Liver (tissue), 9 donors: ENCODE measurements around the gene C9orf50. TPM values are rescaled to one million over a fixed set of nuclear protein-coding genes. Genes with fewer than 3 reads are reported as not detected.
A peak's percentile ranks its signal among the peaks of the same experiment; 100 is the strongest.

ENCODE experiments used
- DNase-seq: peaks from one replicate; pipeline ENCODE4 v3.0.0-alpha.2; 2017; ENCODE audit warnings: low spot score
- H3K27ac ChIP-seq, 2 donors: one replicate each; pipeline ENCODE4 v1.7.0; 2013; ENCODE audit warnings: inconsistent platforms in 2 of 2, low read length in 2 of 2, control low read depth in 1 of 2, low read depth in 1 of 2, mild to moderate bottlenecking in 1 of 2
- H3K27me3 ChIP-seq, 4 donors: one replicate each; pipeline versions ENCODE4 v1.6.1 to v1.7.0; 2013; ENCODE audit warnings: low read length in 3 of 4, inconsistent platforms in 1 of 4, mild to moderate bottlenecking in 1 of 4, moderate library complexity in 1 of 4; ENCODE audit not compliant: control insufficient read depth in 4 of 4, insufficient read depth in 4 of 4
- H3K36me3 ChIP-seq, 4 donors: one replicate each; pipeline versions ENCODE4 v1.6.1 to v1.7.0; 2013; ENCODE audit warnings: low read length in 3 of 4, mild to moderate bottlenecking in 3 of 4, low read depth in 1 of 4, moderate library complexity in 1 of 4; ENCODE audit not compliant: control insufficient read depth in 4 of 4, insufficient read depth in 3 of 4
- H3K4me1 ChIP-seq, 4 donors: one replicate each; pipeline versions ENCODE4 v1.6.1 to v1.7.0; 2013; ENCODE audit warnings: low read length in 3 of 4, mild to moderate bottlenecking in 3 of 4, moderate library complexity in 1 of 4; ENCODE audit not compliant: control insufficient read depth in 4 of 4, insufficient read depth in 4 of 4
- H3K4me3 ChIP-seq, 3 donors: one replicate each; pipeline versions ENCODE4 v1.6.1 to v1.7.0; 2013; ENCODE audit warnings: low read length in 3 of 3, control low read depth in 1 of 3, low read depth in 1 of 3, mild to moderate bottlenecking in 1 of 3
- H3K9ac ChIP-seq, 2 donors: one replicate each; pipeline ENCODE4 v1.7.0; 2013; ENCODE audit warnings: low read length in 2 of 2, mild to moderate bottlenecking in 2 of 2, moderate library complexity in 2 of 2, control low read depth in 1 of 2, low read depth in 1 of 2
- H3K9me3 ChIP-seq, 4 donors: one replicate each; pipeline versions ENCODE4 v1.6.1 to v1.7.0; 2013; ENCODE audit warnings: low read length in 3 of 4; ENCODE audit not compliant: control insufficient read depth in 4 of 4
- CTCF ChIP-seq: fragments of 150-350 bp; IDR thresholded peaks from 2 replicates; pipeline ENCODE4 v1.5.1; 2017; ENCODE audit warnings: improper control_type of control experiment, low read depth, low read length; ENCODE audit not compliant: missing input control
- EGR1 ChIP-seq, 2 donors: IDR thresholded peaks; 2 replicates each; pipeline ENCODE4 v1.6.1; 2016 to 2018; ENCODE audit warnings: antibody characterized with exemption in 2 of 2, low read depth in 2 of 2
- FOXA1 ChIP-seq: IDR thresholded peaks from 2 replicates; pipeline ENCODE4 v1.6.1; 2016; ENCODE audit warnings: antibody characterized with exemption
- FOXA2 ChIP-seq: IDR thresholded peaks from 2 replicates; pipeline ENCODE4 v1.6.1; 2016; ENCODE audit warnings: antibody characterized with exemption
- GABPA ChIP-seq, 2 donors: IDR thresholded peaks in 1 of 2; conservative IDR thresholded peaks in 1 of 2; 2 replicates each; pipeline ENCODE4 v1.6.1; 2016; ENCODE audit warnings: antibody characterized with exemption in 2 of 2, mild to moderate bottlenecking in 1 of 2, moderate library complexity in 1 of 2
- HNF4A ChIP-seq, 2 donors: conservative IDR thresholded peaks; 2 replicates each; pipeline ENCODE4 v1.6.1; 2016; ENCODE audit warnings: antibody characterized with exemption in 2 of 2, mild to moderate bottlenecking in 2 of 2
- HNF4G ChIP-seq: IDR thresholded peaks from 2 replicates; pipeline ENCODE4 v1.6.1; 2016; ENCODE audit warnings: antibody characterized with exemption
- JUND ChIP-seq, 2 donors: IDR thresholded peaks; 2 replicates each; pipeline ENCODE4 v1.6.1; 2016; ENCODE audit warnings: antibody characterized with exemption in 2 of 2
- NR2F2 ChIP-seq: IDR thresholded peaks from 2 replicates; pipeline ENCODE4 v1.6.1; 2016; ENCODE audit warnings: antibody characterized with exemption
- RAD21 ChIP-seq, 2 donors: IDR thresholded peaks; 2 replicates each; pipeline ENCODE4 v1.6.1; 2016; ENCODE audit warnings: antibody characterized with exemption in 2 of 2, mild to moderate bottlenecking in 2 of 2
- RXRA ChIP-seq, 2 donors: IDR thresholded peaks; 2 replicates each; pipeline ENCODE4 v1.6.1; 2017 to 2018; ENCODE audit warnings: antibody characterized with exemption in 2 of 2, mild to moderate bottlenecking in 1 of 2
- SP1 ChIP-seq: IDR thresholded peaks from 2 replicates; pipeline ENCODE4 v1.6.1; 2018; ENCODE audit warnings: antibody characterized with exemption, mild to moderate bottlenecking
- TAF1 ChIP-seq: conservative IDR thresholded peaks from 2 replicates; pipeline ENCODE4 v1.6.1; 2016; ENCODE audit warnings: antibody characterized with exemption, mild to moderate bottlenecking
- YY1 ChIP-seq: IDR thresholded peaks from 2 replicates; pipeline ENCODE4 v1.6.1; 2016; ENCODE audit warnings: antibody characterized with exemption, mild to moderate bottlenecking
- ZBTB33 ChIP-seq: IDR thresholded peaks from 2 replicates; pipeline ENCODE4 v1.6.1; 2016; ENCODE audit warnings: antibody characterized with exemption
- WGBS: extraction: QIAGEN DNeasy Blood & Tissue Kit; methylation state at CpG from one replicate; pipeline ENCODE4 v1.1.7; 2013; 5-methylcytosine and 5-hydroxymethylcytosine counted together
- polyA plus RNA-seq, 2 donors: library from polyadenylated mRNA; stranded (reverse) in 1 of 2; unstranded in 1 of 2; fragments of 200-250 nt in 1 of 2; fragments of >200 nt in 1 of 2; fragmentation: Nextera tagmentation in 1 of 2; extraction: Ambion mirVana in 1 of 2; gene quantifications; one replicate each; pipeline versions ENCODE4 v1.2.1 to v1.2.3, GENCODE V29; 2013 to 2015
- total RNA-seq, 2 donors: library from RNA; depleted of rRNA; stranded (reverse); fragments of >200 nt; gene quantifications; one replicate each; pipeline ENCODE4 v1.2.3, GENCODE V29; 2014
- TF ChIP-seq, protein P1 (sequence below): IDR thresholded peaks from 2 replicates; pipeline ENCODE4 v1.6.1; 2016; ENCODE audit warnings: antibody characterized with exemption, mild to moderate bottlenecking
- TF ChIP-seq, protein P2 (sequence below): IDR thresholded peaks from 2 replicates; pipeline ENCODE4 v1.6.1; 2016; ENCODE audit warnings: antibody characterized with exemption
- TF ChIP-seq, protein P3 (sequence below): IDR thresholded peaks from 2 replicates; pipeline ENCODE4 v1.6.1; 2016; ENCODE audit warnings: antibody characterized with exemption
- donor health status: healthy.
- donor health status: healthy.
- donor health status: healthy.
- donor health status: healthy.
- donor health status: healthy.

The C9orf50 gene
- total and polyA plus RNA-seq, 4 donors, result 0.23 TPM; not detected in 3

DNA sequence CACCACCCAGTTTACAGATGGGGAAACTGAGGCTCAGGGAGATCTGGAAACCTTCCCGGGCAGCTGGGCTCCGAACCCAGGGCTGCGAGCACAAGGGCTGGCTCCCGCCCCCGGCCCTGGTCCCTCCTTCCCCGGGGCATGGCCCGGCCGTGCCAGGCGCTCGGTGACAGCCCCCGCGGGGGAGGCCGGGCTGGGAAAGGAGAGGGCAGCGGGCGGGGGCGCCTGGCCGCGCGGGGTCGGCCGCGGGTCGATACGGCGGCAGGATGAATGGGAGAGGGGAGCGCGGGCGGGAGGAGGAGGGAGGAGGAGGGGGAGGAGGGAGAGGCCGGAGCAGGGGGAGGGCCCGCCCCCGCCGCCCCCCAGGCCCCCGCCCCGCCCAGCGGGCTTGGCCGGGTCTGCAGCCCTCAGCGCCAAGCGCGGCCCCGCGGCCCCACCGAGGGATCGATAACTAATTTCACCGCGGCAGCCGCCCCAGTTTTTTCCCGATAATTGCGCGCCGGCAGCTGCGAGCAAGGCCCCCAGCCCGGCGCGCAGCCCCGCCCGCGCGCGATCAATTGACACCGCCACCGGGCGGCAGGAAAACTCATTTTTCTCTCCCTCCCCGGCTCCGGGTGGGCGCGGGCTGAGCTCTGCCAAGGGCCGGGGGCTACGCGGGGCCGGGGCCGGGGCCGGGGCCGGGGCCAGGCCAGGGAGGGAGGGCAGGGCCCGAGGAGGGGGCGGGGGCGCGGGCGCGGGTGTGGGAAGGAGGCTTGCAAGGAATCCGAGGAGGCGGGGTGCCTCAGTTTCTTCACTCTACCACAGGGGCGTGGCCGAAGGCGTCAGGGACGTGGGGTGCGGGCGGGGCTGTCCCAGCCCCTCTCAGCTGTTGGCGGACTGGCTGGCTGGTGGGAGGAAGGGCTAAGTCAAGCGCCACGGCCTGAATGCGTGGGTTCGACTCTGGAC lies 52.1 kb downstream of the C9orf50 start:
- WGBS, result 4% methylated on average over 92 of the region's 92 CpGs
- peaks cover 5 to 28% (median 16%) of the 10 kb centered on the region in 4 donors for H3K4me1 ChIP-seq
- H3K4me3 ChIP-seq, result peak overlapping the region; percentile 37 to 62 (median 49)
- peaks cover 0 to 6% (median under 1%) of the 10 kb centered on the region in 4 donors for H3K9me3 ChIP-seq
- DNase-seq, result peak; percentile 74
- TF ChIP-seq EGR1 (IDR thresholded peaks at IDR 0.05; ENCODE audit: low read depth in 2 of 2), result peak in 1 of 2 donors; percentile 21
- no peak for TF ChIP-seq GABPA (IDR thresholded peaks at IDR 0.05 in 1 of 2, conservative IDR thresholded peaks at IDR 0.05 in 1 of 2)
- H3K36me3 ChIP-seq, result no peaks in the 10 kb centered on the region
- H3K27ac ChIP-seq, result peak overlapping the region; percentile 91 to 99
- no peaks in the 10 kb centered on the region for H3K27me3 ChIP-seq
- H3K9ac ChIP-seq, result peak overlapping the region; percentile 50 to 88

DNA sequence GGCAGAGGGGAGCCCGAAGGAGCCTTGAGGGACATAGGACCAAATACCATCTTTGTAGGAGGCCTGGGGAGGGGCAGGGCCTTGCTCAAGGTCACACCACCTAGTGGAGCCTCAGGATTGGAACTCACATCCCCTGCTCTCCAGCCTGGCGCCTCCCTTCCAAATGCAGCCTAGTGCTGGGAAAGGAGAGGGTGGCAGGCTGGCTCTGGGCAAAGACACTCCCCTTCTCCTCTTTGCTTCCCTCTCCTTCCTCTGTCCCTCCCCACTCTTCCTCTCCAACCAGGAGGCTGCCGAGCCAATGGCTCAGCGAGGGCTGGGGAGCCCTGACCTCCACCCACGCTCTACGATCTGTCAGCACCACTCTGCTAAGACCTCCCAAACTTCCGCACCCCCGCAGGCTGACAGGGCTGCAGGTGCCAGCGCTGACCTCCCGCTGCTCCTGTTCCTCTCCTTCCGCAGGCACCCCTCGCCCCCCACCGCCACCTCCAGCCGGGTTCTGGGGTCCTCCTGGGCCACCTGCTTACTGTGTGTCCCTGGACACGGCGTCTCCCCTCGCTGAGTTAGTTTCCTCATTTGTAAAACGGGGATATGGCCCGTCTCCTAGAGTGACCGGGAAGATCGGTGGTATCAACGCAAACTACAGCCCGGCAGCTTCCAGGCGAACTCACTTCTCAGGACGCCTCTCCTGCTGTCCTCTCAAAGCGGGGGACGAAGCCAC lies 52.9 kb downstream of the C9orf50 start:
- 4% methylated on average over 27 of the region's 27 CpGs for WGBS
- TF ChIP-seq HNF4A (conservative IDR thresholded peaks at IDR 0.05) (peak; percentile 37 to 52), FOXA1 (no peak), ZBTB33 (no peak), SP1 (peak; percentile 63), RXRA (IDR thresholded peaks at IDR 0.05) (peak; percentile 64 to 76), JUND (IDR thresholded peaks at IDR 0.05) (peak in 1 of 2 donors; percentile 37), YY1 (peak; percentile 88), EGR1 (IDR thresholded peaks at IDR 0.05; ENCODE audit: low read depth in 2 of 2) (peak; percentile 96 to 99), GABPA (IDR thresholded peaks at IDR 0.05 in 1 of 2, conservative IDR thresholded peaks at IDR 0.05 in 1 of 2) (no peak), RAD21 (IDR thresholded peaks at IDR 0.05) (peak in 1 of 2 donors; percentile 68), CTCF (no peak), FOXA2 (no peak), TAF1 (no peak), HNF4G (no peak), NR2F2 (peak; percentile 40)
- TF ChIP-seq, protein P1, sequence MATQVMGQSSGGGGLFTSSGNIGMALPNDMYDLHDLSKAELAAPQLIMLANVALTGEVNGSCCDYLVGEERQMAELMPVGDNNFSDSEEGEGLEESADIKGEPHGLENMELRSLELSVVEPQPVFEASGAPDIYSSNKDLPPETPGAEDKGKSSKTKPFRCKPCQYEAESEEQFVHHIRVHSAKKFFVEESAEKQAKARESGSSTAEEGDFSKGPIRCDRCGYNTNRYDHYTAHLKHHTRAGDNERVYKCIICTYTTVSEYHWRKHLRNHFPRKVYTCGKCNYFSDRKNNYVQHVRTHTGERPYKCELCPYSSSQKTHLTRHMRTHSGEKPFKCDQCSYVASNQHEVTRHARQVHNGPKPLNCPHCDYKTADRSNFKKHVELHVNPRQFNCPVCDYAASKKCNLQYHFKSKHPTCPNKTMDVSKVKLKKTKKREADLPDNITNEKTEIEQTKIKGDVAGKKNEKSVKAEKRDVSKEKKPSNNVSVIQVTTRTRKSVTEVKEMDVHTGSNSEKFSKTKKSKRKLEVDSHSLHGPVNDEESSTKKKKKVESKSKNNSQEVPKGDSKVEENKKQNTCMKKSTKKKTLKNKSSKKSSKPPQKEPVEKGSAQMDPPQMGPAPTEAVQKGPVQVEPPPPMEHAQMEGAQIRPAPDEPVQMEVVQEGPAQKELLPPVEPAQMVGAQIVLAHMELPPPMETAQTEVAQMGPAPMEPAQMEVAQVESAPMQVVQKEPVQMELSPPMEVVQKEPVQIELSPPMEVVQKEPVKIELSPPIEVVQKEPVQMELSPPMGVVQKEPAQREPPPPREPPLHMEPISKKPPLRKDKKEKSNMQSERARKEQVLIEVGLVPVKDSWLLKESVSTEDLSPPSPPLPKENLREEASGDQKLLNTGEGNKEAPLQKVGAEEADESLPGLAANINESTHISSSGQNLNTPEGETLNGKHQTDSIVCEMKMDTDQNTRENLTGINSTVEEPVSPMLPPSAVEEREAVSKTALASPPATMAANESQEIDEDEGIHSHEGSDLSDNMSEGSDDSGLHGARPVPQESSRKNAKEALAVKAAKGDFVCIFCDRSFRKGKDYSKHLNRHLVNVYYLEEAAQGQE, result peak; percentile 87
- TF ChIP-seq, protein P2, sequence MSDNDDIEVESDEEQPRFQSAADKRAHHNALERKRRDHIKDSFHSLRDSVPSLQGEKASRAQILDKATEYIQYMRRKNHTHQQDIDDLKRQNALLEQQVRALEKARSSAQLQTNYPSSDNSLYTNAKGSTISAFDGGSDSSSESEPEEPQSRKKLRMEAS, result peak; percentile 46
- TF ChIP-seq, protein P3, sequence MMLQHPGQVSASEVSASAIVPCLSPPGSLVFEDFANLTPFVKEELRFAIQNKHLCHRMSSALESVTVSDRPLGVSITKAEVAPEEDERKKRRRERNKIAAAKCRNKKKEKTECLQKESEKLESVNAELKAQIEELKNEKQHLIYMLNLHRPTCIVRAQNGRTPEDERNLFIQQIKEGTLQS, result no peak
- H3K27ac ChIP-seq, result peak overlapping the region; percentile 91 to 99
- H3K36me3 ChIP-seq, result no peaks in the 10 kb centered on the region
- no peaks in the 10 kb centered on the region for H3K27me3 ChIP-seq
- H3K9me3 ChIP-seq, result peaks cover 0 to 6% (median under 1%) of the 10 kb centered on the region in 4 donors
- DNase-seq, result no peak
- peaks cover 5 to 28% (median 16%) of the 10 kb centered on the region in 4 donors for H3K4me1 ChIP-seq
- peak overlapping the region; percentile 50 to 88 for H3K9ac ChIP-seq
- H3K4me3 ChIP-seq, result peak overlapping the region; percentile 37 to 62 (median 49)
